Bronchial epithelial cell (primary cell): ENCODE results near the gene TAAR8. TPM values are rescaled to one million over a fixed set of nuclear protein-coding genes. Genes with fewer than 3 reads are reported as not detected.
A peak's percentile ranks its signal among the peaks of the same experiment; 100 is the strongest.

ENCODE experiments used
- DNase-seq: peaks from one replicate; pipeline ENCODE4 v3.0.0-alpha.2; 2010; ENCODE audit warnings: low read depth
- FAIRE-seq: peaks from 2 replicates; lab custom pipeline; 2011; peaks lifted over from hg19 to GRCh38; lab: Jason Lieb, UNC
- H3K27me3 ChIP-seq: 2 replicates; pipeline ENCODE4 v1.5.1; 2011; ENCODE audit warnings: low read length; ENCODE audit not compliant: control insufficient read depth, insufficient read depth
- H3K36me3 ChIP-seq: 2 replicates; pipeline ENCODE4 v1.5.1; 2011; ENCODE audit warnings: low read length; ENCODE audit not compliant: control insufficient read depth, insufficient read depth
- H3K4me3 ChIP-seq: 2 replicates; pipeline ENCODE4 v1.5.1; 2011; ENCODE audit warnings: mild to moderate bottlenecking, low read depth, low read length, control low read depth
- CTCF ChIP-seq: IDR thresholded peaks from 2 replicates; pipeline ENCODE4 v1.5.1; 2011; ENCODE audit warnings: mild to moderate bottlenecking, moderate library complexity, low read length, control low read depth, inconsistent platforms; ENCODE audit not compliant: insufficient read depth, severe bottlenecking
- total RNA-seq: library from RNA; depleted of rRNA; stranded (reverse); fragments of >200 nt; gene quantifications from 2 replicates; pipeline ENCODE4 v1.2.1, GENCODE V29; 2014

TAAR8 gene
- total RNA-seq: not detected in 2 replicates

DNA sequence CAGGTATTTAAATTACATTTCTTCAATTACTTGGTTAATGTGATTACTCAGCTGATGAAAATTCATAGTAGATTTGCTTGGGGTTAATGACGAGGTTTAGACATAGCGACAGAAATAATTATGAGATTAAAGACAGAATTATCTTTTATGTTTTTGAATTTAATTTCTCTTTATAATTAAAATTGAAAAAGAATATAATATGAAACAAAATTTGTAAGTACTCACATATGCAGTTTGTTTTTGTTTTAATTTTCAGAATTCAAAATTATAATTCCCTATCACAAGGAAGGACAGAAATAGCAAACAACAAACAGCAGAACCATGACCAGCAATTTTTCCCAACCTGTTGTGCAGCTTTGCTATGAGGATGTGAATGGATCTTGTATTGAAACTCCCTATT lies at the start of gene TAAR8:
TSS of gene TAAR8 (plus strand) at position 301 of the 400 bp plus-strand sequence. CDS start at position 322, 21 bp downstream.
- Histone ChIP-seq H3K36me3 (no peaks in the 10 kb centered on the region), H3K4me3 (no peak within 1 kb of the TSS), H3K27me3 (no peaks in the 10 kb centered on the region)
- no peak for FAIRE-seq
- DNase-seq: no peak
- TF ChIP-seq CTCF: no peak

DNA sequence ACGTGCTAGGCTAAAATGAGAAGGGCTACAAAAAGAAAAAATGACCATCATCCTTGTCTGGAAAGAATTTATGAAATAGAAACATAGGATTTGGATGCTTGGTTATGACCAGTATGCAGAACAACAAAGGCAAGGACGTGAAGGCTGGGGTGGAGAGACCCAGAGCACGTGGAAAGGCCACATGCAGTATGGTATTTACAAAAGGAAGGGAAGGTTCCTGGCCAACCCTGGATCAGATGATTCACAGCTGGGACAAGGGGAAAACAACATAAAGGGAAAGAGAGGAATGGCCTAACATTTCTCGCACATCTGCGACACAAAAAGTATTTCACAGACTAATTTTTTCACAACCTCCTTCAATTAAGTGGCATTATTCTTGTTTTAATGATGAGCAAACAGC lies 47.7 kb upstream of the TAAR8 start:
- DNase-seq (no peak), FAIRE-seq (no peak)
- Histone ChIP-seq H3K36me3 (peaks cover 8% of the 10 kb centered on the region), H3K4me3 (no peak overlapping the region), H3K27me3 (no peaks in the 10 kb centered on the region)
- TF ChIP-seq CTCF: no peak

- Histone ChIP-seq H3K36me3 (peaks cover 8% of the 10 kb centered on the region), H3K27me3 (no peaks in the 10 kb centered on the region), H3K4me3 (no peak overlapping the region)
- TF ChIP-seq CTCF: no peak
- no peak for FAIRE-seq
- no peak for DNase-seq
Measured at GRCh38 chr6:132505158-132505557, 47.3 kb upstream of the TAAR8 start.

- H3K4me3 ChIP-seq: no peak overlapping the region
- FAIRE-seq (no peak), DNase-seq (no peak)
- TF ChIP-seq CTCF: no peak
- no peaks in the 10 kb centered on the region for H3K27me3 ChIP-seq
- peaks cover 5% of the 10 kb centered on the region for H3K36me3 ChIP-seq
Measured at GRCh38 chr6:132506461-132506860, 46.0 kb upstream of the TAAR8 start.

DNA sequence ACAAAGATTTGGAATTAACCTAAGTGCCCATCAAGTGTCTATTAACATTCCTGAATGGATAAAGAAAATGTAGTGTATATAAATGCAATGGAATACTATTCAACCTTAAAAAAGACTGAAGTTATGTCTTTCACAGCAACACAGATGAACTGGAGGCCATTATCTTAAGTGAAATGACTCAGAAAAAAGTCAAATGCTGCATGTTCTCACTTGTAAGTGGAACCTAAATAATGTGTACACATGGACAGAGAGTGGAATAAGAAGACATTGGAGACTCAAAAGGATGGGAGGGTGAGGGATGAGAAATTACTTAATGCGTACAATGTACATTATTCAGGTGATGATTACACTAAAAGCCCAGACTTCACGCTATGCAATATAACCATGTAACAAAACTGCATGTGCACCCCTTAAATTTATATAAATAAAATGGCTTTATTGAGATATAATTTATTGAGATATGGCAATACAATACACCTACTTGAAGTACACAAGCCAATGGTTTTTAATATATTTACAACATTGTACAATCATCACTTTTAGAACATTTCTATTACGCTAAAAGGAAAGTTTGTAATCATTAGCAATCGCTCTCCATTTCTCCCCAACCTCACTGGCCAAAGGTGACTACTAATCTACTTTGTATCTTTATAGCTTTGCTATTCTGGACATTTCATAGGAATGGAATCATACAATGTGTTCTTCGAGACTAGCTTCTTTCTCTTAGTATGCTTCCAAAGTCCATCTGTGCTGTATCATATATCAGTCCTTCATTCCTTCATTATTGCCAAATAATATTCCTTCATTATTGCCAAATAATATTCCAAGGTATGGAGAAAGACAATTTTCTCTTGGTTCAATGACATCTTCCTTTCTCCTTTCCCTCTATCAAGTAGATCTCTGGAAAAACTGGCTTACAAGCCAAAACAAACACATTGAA lies 45.3 kb upstream of the TAAR8 start:
- no peaks in the 10 kb centered on the region for H3K27me3 ChIP-seq
- FAIRE-seq (no peak), DNase-seq (peak; percentile 84)
- no peak for TF ChIP-seq CTCF
- peaks cover 4% of the 10 kb centered on the region for H3K36me3 ChIP-seq
- H3K4me3 ChIP-seq: no peak overlapping the region
